Raji (cell line): ENCODE results near the gene PGLYRP1.

Source experiments
- POLR2A ChIP-seq: IDR thresholded peaks from 2 replicates; pipeline ENCODE4 v1.6.1; 2011; ENCODE audit warnings: low read depth, low read length, control low read depth; ENCODE audit not compliant: insufficient read depth

The PGLYRP1 gene

GRCh38 chr19:45994998-45995714, 27.7 kb downstream of the PGLYRP1 start, which contains the start of gene CCDC61:
CCDC61 (plus strand) TSS chr19:45995467; CDS start chr19:46003019, 7,552 bp downstream.
- TF ChIP-seq POLR2A, result peak; percentile 79

GRCh38 chr19:45994456-45994997, 28.3 kb downstream of the PGLYRP1 start:
- TF ChIP-seq POLR2A, result no peak

GRCh38 chr19:45990113-45990728, 32.6 kb downstream of the PGLYRP1 start:
- no peak for TF ChIP-seq POLR2A

- TF ChIP-seq POLR2A, result no peak
Observed at GRCh38 chr19:45985321-45985720, 37.5 kb downstream of the PGLYRP1 start.

GRCh38 chr19:45981350-45981749, 41.5 kb downstream of the PGLYRP1 start:
- no peak for TF ChIP-seq POLR2A

GRCh38 chr19:45978156-45978555, 44.7 kb downstream of the PGLYRP1 start:
- no peak for TF ChIP-seq POLR2A

GRCh38 chr19:45976178-45976577, 46.7 kb downstream of the PGLYRP1 start:
- no peak for TF ChIP-seq POLR2A

GRCh38 chr19:45975306-45976070, 47.4 kb downstream of the PGLYRP1 start:
- TF ChIP-seq POLR2A, result no peak

GRCh38 chr19:45973553-45974338, 49.1 kb downstream of the PGLYRP1 start, which contains the start of gene NOVA2:
NOVA2 (minus strand) TSS chr19:45973865; CDS start chr19:45973351, 514 bp downstream.
- no peak for TF ChIP-seq POLR2A

- TF ChIP-seq POLR2A, result no peak
Observed at GRCh38 chr19:45972947-45973540, 49.8 kb downstream of the PGLYRP1 start.

- TF ChIP-seq POLR2A, result no peak
Observed at GRCh38 chr19:45972081-45972946, 50.5 kb downstream of the PGLYRP1 start.

GRCh38 chr19:45971260-45971902, 51.5 kb downstream of the PGLYRP1 start:
- TF ChIP-seq POLR2A, result no peak

GRCh38 chr19:45969676-45970075, 53.2 kb downstream of the PGLYRP1 start:
- no peak for TF ChIP-seq POLR2A
